DMS79 treated with DMSO at 0.1 percent for 48 hours (cell line): ENCODE results near the gene E2F8.

ENCODE experiments used
- DNase-seq: peaks from one replicate; lab custom pipeline; 2025; lab: John Stamatoyannopoulos, UW

Gene E2F8

DNA sequence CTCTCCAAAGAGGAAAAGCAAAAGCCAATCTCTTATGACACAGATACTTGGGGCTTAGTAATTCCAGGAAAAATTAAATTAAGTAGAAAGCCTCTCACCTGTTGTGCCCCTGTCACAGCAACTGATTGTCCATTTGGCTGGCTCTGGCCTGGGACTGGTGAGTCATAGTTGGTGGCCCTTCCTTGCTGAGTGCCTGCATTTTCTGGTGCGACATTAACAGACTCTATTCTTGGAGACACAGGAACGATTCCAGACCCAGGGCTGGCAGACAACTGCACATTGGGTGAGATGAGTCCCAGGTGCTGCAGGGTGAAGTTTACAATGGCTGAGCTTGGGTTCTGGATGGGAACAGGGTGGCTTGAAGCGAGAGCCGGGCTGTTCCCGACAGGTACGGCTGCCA is 15.6 kb downstream of the E2F8 start:
- no peak for DNase-seq

DNA sequence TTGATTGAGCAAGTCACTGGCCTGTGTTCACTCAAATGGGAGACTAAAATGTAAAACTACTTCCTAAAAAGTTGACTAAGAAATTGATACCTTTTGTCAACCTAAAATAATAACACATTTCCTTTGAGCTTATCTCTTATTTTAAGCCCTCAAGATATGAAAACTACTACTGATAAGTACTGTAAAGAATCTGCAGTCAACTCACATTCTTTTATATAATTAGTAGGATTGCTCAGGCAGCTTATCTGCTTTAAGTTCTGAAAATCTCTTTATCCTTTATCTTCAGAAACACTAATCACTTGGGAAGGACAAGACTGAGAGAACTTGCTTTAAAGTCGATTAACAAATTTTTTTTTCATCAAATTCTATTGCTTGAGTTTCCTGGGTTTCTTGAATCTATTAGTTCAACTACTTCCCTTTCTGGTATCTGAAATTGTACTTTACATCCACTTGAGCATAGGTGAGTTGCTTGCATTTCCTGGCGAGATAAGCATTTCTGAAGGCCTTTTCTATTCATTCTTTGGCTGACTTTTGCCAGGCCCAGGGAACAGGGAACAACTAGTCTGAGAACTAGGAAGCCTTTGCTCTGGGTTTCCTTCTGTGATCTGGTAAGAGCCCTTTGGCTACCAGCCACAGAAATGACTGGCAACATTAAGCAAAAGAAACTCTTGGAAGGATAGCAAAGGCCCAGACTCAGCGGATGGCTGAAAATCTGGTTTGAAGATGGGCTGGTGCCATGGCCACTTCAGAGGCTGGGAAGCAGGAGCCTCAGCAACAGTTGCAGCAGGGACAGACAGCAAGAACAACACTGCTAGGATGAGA is 19.6 kb downstream of the E2F8 start:
- DNase-seq: peak; percentile 70

DNA sequence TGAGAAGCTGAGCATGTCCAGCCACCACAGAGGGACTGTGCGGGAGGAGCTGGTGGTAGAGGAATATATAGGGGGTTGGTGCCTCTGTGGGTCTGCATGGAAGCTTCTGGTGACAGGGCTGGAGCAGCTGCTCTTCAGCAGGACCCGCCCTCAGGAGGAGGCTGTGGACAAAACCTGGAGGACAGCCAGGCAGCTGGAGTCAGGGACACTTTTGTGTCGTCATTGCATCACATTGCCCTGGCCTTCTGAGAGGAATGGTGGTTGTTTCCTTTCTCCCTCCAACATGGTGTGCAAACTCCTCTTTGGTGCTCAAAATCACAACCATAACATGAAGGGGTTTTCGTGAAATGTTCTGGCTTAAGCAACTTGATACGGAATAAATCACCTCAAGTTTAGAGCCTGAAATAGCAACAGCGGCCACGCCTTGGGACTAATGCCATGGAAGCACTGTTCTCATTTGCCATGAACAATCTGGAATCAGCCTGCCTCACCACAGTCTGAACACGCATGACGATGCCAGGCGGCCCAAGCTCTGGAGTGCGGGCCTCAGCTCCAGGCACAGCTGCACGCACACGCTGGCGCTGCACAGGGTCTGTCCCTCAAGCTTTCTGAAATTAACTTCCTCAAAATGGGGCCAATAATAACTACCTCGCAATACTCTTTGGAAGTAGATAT is 21.8 kb downstream of the E2F8 start:
- DNase-seq: peak; percentile 88

DNA sequence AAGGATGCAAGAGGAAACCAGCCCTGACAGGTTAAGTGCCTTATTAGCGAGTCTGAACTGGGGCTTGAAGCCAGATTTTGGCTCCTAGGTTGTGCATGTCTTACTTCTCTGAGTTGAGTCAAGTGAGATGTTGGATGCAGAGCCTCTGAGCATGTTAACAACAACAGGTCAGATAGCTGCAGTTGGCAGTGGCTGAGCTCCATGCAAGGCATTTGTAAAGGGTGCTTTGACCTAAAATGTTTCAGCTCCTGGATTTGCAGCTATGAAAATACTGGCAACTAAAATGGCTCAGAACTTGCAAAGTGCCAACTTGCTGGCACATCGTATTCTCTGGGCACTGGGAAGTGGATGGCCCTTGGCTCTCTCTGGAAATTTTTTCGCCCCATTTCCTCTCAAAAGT is 22.5 kb downstream of the E2F8 start:
- DNase-seq: peak; percentile 96

DNA sequence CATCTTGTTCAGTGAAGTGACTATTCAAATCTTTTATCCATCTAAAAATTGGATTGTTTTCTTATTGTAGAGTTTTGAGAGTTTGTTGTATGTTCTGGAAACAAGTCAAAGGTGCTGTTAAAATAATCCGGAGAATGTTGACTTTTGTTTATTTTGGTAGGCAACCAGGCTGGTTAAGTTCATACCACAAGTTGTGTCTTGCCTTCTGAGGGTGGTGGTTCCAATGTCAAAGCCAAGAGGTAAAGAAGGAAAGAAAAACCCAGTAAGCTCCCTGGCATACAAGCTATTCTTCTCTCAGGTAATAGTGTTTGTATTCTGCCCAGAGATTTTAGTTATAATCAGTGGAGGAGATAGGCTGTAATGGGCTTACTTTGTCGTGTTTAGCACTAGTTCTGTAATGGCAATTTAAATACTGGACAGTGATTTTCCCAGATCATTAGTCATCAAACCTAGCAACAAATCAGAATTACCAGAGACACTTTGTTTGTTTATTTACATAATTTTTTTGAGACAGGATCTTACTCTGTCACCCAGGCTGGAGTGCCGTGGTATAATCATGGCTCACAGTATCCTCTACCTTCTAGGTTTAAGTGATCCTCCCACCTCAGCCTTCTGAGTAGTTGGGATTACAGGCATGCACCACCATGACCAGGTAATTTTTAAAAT is 23.9 kb downstream of the E2F8 start:
- DNase-seq: peak; percentile 40

DNA sequence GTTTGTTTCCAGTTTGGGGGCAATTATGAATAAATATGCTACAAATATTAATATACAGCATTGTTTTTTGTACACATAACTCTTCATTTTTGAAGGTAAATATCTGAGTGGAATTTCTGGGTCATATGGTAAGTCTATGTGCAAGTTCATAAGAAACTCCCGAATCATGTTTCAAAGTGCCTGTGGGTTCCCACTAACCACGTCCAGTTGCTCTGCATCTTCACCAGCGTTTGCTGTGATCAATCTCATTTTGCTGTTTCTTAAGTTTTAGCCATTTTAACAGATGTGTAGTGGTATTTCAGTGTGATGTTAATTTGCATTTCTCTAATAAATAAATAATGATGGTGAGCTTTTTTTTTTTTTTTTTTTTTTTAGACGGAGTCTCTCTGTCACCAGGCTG is 24.7 kb downstream of the E2F8 start:
- no peak for DNase-seq

DNA sequence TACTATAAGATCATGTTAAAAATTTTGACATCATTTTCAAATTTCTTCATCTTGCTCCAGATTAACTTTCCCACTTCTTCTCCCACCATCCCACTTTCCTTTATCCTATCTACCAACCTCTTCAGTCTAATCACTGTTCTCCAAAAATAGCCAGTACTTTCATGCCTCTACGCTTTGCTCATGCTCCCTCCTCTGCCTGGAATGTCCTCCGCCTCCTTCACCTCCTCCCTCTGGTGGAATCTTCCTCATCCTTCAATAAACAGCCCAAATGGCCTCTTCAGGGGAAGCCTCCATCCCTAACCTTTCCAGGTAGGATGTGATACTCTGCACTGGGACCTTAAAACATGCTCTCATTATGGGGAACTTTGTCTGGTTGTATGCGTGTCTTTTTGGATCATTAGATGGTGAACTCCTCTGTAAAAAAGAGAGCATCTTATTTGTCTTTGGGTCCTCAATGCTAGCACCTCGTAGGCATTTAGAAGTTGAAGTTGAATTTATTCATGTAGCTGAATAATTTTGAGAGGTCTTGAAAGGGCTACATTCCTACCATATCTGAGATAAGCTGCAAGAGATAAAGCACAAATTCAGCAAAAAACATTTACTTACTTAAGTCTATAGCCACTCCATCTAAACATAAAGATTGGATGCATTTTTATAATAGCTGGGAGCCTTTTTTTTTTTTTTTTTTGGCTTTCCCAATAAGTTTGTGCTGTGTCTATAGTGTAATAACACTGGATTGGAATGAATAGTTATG is 31.0 kb downstream of the E2F8 start:
- no peak for DNase-seq

DNA sequence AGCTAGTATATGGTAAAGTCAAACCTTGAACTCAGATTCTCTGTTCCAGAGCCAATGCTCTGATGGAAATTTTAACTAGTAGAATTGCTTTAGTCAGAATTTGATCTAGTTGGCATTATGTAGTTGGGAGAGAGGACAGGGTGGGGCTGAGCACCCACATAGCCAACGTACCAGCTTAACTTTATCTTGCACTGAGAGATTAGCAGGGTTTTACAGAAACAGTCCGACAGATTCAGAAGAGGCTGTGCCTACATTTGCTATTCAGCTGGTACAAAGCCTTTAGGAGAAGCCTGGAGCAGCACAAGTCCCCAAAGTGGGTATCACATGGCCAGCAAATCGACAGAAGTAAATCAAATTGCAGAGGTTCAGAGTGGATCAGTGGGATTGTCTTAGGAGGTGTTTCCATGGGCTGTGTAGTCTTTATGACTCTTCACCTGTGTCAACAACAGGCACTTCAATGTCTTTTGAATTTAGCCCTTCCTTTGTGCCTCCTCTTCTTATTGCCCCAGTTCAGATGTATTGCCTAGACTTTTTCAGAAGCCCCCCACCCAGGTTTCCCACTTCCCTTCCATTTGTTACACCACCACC is 31.7 kb downstream of the E2F8 start:
- no peak for DNase-seq

DNA sequence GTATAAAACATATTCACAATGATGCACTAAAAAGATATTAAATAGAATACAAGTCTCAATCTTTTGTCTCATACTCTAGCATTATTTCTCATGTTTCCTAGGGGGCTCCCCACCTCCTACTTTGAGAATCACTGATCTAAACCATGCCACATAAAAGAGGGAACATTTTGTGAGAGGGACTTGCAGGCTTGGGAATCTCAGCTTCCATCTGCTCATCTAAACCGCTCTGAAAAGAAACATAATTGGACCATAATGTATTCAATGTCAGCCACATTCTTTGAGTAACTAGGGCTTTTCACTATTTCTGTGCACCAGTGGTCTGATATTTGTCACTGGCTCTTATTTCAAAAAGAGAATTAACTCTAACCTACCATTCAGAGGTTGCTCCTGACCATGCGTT is 32.6 kb downstream of the E2F8 start:
- no peak for DNase-seq

DNA sequence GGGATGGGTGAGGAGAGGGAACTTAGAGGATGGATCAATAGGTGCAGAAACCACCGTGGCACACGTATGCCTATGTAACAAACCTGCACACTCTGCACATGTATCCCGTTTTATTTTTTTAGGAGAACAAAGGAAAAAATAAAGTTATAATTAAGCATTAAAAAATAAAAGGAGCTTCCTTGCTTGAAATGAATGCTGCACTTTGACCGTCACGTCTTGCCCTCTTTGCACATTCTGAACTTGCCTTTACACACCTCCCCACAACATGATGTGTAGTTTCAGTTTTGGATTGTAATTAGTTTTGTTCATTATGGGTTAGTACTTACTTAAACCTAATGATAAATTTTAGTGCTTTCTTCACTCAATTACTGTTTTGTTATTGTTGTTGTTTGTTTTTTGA is 35.9 kb downstream of the E2F8 start:
- no peak for DNase-seq

DNA sequence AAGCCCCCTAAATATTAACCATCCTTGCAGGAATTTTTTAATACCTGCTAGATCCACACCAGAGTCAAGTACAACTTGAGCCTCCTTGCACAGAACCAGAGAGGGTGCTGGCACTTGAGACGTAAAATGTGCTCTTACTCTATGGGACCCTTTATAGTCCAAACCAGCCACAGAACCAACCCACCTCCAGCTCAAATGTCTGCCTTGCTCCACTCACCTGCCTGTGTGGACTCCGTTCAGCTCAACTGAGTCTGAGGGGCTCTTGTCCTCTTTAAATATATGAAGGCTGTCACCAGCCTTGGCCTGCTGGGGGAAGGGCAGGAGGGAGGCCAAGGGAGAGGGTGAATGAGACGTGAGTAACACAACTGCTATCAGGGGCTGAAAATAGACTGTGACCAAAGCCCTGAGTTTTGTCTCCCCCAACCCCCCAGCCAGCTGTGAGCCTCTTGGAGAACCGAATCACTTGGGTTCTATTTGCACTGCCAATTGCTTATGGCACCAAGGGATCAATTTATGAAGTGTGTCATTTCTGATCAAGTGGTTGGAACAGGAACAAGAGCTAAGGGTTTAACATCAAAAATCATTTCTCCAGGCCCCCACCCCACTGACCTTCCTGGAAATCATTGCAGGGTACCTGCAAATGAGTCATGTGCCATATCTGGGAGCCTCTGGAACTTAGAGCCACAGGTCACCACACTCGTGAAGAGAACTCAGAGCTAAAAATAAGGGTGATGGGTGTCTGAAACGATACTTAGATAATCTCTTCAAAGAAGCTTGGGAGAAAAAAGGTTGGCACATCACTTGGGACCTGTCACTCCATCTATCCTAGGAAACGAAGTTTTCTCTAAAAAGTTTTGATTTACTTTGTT is 38.8 kb downstream of the E2F8 start, which contains the start of gene CSRP3:
CSRP3 (minus strand) TSS at position 247 of the 869 bp plus-strand sequence. CDS start 9,535 bp downstream, outside the sequence.
- peak; percentile 70 for DNase-seq

DNA sequence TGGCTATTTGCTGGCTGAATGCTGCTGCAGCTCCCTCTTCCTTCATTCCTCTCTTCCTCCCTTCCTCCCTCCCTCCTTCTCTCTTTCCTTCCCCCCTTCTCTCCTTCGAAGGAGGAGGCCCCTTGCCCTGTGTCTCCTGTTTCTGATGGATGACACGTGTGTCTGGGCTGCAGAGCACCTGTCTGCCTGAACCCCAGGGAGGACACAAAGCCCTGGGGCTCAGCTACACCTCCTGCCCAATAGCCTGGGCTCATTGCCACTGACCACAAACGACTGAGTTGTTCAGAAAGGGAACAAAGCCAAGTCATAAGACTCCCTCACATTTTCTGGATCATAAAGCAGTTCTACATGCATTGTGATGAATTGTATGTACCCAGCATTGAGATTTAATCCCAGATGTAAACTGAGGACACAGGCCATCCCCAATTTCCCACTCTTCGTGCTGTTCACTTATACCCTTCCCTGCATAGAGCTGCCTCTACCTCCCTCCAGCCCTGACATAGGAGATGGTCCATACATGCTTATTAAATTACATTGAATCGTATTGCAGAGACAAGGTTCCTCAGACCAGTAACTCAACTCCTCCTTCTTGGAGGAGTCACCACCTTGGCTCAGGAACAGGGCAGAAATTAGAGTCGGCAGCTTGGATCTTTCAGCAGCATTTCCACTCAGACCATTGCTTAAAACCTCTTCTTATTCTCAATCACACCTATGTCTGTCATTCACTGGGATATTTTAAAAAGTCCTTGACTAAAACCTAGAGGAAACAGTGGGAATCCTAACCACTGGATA is 40.1 kb downstream of the E2F8 start:
- DNase-seq: peak; percentile 91

DNA sequence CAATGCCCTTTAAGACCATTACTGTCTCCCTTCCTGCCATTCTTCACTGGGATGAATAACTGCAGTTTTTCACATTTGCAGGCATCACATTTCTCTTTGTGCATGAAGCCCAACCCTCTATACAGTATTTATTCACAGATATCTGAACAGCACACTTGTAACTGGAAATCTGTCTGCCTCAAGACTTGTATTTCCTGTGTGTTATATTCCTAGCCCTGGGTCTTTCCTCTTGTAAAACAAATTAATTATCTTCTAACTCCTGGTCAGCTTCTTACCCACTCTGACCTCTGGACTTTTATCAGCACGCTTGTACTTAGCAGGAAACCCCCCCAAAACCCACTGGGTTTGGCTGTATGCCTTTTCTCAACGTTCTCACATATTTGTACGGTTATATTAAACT is 41.0 kb downstream of the E2F8 start:
- DNase-seq: no peak

DNA sequence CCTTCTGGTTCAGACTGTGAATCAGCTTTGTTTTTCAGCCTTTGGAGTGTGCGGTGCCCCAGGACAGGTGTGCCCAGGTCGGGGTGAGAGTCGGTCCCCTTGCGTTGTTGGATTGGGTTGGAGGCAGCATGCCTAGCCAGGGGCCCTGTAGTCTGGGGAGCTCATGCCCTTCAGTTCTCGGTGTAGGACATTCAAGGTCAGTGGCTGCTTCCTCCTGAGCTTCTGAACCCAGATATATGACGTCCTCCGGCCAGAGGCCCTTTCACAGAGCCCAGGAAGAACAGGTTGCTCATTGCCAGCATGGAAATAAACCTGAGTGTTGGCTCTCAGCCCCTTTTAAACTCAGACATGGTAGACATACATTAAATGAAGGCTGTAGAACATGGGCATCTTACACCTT is 41.7 kb downstream of the E2F8 start:
- DNase-seq: no peak

DNA sequence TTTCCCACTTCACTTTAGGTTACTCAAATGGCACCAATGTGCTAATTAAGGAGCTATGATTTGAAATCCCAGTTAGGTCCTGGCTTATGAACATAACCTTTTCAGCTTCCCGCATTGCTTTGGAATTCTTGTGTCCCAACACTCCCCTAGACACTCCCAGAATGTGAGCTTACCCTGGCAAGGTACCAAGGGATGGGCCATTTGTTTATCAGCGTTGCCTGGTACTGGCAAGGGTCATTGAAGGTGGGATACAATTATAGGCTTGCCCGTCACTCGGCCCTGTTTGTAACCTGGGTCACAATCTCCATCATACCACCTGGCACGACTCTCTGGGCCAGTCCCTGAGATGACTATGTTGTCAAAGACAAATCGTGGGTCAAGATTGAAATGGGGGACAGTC is 44.3 kb downstream of the E2F8 start:
- DNase-seq: no peak

DNA sequence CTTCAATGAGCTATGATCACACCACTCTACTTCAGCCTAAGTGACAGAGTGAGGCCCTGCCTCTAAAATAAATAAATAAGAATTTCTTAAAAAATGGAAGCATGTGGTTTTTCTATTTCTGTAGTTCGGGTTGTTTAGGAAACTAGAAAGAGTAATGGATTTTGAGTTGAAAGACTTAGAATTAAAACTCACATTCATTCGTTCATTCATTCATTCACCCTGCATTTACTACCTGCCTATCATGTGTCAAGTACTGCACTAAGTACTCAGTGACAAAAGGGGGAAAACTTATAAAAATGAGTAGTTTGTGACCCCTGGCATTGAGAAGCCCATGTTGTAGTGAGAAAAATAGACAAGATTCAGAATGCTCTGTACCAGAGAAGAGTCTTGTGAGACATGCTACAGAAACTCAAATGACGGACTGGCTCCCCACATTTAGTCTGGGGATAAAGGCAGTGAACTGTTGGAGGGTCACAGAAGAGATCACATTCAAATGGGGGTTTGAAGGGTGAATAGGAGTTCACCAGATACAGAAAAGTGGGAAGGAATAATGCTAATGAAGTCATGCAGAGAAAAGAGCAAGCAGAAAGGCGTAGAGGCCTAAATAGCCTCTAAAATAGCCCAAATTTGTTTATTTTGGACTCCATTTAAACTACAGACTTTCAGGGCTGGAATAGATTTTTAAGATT is 46.0 kb downstream of the E2F8 start:
- DNase-seq: no peak

DNA sequence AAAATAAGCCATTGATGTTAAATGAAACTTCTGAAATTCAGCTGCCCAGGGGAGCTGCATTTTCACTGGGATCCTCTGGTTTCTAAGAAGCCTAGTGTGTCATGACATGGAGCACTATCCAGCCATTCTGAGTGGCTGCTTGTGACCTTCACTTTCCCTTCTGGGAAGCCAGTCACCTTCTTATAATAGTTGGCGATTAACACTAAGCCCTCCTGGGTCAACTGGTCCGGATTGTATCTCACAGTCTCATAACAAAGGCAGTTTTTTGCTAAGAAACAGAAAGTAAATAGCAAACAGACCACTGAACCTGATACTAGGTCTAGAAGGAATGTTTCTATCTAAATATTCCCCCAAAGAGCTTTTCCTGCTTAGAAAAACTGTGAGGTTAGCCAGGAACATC is 46.8 kb downstream of the E2F8 start:
- DNase-seq: no peak

DNA sequence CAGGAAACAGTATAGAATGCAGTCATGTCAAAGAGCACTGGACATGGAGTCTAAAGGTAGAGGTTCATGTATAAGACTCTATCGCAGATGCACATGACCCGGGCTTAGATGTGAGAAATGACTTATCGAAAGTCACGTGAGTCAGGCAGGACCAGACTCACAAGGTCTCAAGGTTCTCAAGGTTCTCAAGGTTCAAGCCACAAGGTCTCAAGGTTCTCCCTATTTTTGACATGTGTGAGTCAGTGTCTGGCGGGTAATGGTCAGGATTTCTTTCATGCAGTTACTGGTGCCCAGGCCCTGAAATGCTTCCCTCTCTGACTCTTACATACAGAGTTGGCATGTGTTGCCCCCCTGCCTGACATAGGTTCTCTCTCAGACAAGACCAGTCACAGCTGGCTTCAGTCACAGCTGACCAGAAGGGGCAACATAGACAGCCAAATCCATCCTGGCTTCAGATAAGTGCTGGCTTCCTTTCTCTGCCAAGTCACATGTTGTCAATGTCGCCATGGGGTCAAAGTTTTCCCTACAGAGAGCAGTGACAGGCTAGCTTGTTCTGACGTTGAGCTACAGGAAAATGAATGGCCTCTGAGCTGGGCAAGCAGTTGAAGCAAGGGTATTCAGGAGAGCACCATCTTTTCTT is 49.1 kb downstream of the E2F8 start:
- DNase-seq: no peak

DNA sequence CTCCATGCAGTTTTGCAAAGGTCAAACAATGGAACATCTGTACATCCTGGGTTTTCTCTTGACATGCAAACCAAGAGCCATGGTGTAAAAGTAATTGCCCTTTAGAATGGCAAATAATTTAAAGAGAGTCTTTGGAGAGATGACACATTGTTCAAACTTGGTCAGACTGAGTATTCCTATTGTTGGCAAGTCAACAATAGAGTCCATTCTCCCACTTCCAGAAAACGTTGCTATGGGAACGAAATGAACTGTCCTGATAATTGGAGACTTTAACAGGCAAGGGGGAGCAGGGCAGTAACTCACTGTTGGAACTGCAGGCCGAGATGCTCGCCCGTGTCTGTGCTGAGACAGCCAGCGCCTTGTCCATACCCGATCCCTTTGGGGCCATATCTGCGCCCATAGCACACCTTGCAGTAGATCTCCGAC is 52.9 kb downstream of the E2F8 start:
- no peak for DNase-seq
